AML-193 (cell line): ENCODE results near the gene BCR.

Experiments
- DNase-seq, 2 experiments: peaks; one replicate each; lab custom pipeline; 2025; lab: John Stamatoyannopoulos, UW

Gene BCR

GRCh38 chr22:23151827-23152226, 28.5 kb upstream of the BCR start:
- DNase-seq, result no peak

- peak; percentile 16 to 20 for DNase-seq
Observed at GRCh38 chr22:23152238-23153114, 27.8 kb upstream of the BCR start.

GRCh38 chr22:23153994-23154393, 26.3 kb upstream of the BCR start:
- no peak for DNase-seq

GRCh38 chr22:23154461-23154860, 25.8 kb upstream of the BCR start:
- DNase-seq, result no peak

GRCh38 chr22:23155143-23155542, 25.2 kb upstream of the BCR start:
- no peak for DNase-seq

- no peak for DNase-seq
Observed at GRCh38 chr22:23155831-23156230, 24.5 kb upstream of the BCR start.

GRCh38 chr22:23156286-23156685, 24.0 kb upstream of the BCR start:
- no peak for DNase-seq

- no peak for DNase-seq
Observed at GRCh38 chr22:23157560-23158515, 22.5 kb upstream of the BCR start.

GRCh38 chr22:23158516-23159290, 21.6 kb upstream of the BCR start:
- no peak for DNase-seq

- no peak for DNase-seq
Observed at GRCh38 chr22:23159291-23159630, 21.0 kb upstream of the BCR start.

- no peak for DNase-seq
Observed at GRCh38 chr22:23161029-23161428, 19.3 kb upstream of the BCR start.

- no peak for DNase-seq
Observed at GRCh38 chr22:23161574-23161973, 18.7 kb upstream of the BCR start.

GRCh38 chr22:23163665-23164064, 16.6 kb upstream of the BCR start:
- DNase-seq, result no peak

GRCh38 chr22:23164091-23164490, 16.2 kb upstream of the BCR start:
- no peak for DNase-seq

- DNase-seq, result no peak
Observed at GRCh38 chr22:23166042-23166831, 14.1 kb upstream of the BCR start.

GRCh38 chr22:23166841-23167616, 13.3 kb upstream of the BCR start:
- DNase-seq, result no peak

- no peak for DNase-seq
Observed at GRCh38 chr22:23168391-23169042, 11.8 kb upstream of the BCR start.

- no peak for DNase-seq
Observed at GRCh38 chr22:23169043-23169406, 11.3 kb upstream of the BCR start.

- DNase-seq, result no peak
Observed at GRCh38 chr22:23175817-23176644, 4.3 kb upstream of the BCR start.
